Ascending aorta (tissue), 2 donors: Measurements from ENCODE around the gene ALX3. TPM values are rescaled to one million over a fixed set of nuclear protein-coding genes. Genes with fewer than 3 reads are reported as not detected.

Source experiments
- DNase-seq, 2 donors: peaks; one replicate each; pipeline ENCODE4 v3.0.0-alpha.2; 2019; ENCODE audit warnings: low spot score in 2 of 2
- H3K27ac ChIP-seq, 2 donors: fragments of 200-600 bp; sonication (generic); one replicate each; pipeline ENCODE4 v1.5.1; 2016 to 2017; ENCODE audit warnings: mild to moderate bottlenecking in 1 of 2
- H3K27me3 ChIP-seq: fragments of 200-600 bp; sonication (generic); one replicate; pipeline ENCODE4 v1.5.1; 2017
- H3K36me3 ChIP-seq, 2 donors: fragments of 200-600 bp; sonication (generic); one replicate each; pipeline ENCODE4 v1.5.1; 2016
- H3K4me1 ChIP-seq, 2 donors: fragments of 200-600 bp; sonication (generic); one replicate each; pipeline ENCODE4 v1.5.1; 2016 to 2017; ENCODE audit warnings: mild to moderate bottlenecking in 1 of 2
- H3K4me3 ChIP-seq, 2 donors: fragments of 200-600 bp; sonication (generic); one replicate each; pipeline ENCODE4 v1.5.1; 2016 to 2017; ENCODE audit warnings: mild to moderate bottlenecking in 1 of 2
- H3K9me3 ChIP-seq, 2 donors: fragments of 200-600 bp; sonication (generic); one replicate each; pipeline ENCODE4 v1.5.1; 2016
- CTCF ChIP-seq, 3 experiments: fragments of 200-600 bp in 2 of 3; fragments of 450-650 bp in 1 of 3; sonication (generic) in 2 of 3; IDR thresholded peaks; one replicate each; pipeline ENCODE4 v1.5.1; 2016 to 2019; ENCODE audit warnings: antibody characterized with exemption in 3 of 3, mild to moderate bottlenecking in 1 of 3, moderate library complexity in 1 of 3
- intact Hi-C: fragments of 100-400 bp; cut with DNase I; formaldehyde crosslinking; loops from one replicate; pipeline ENCODE4 v1.15.1; 2023
- total RNA-seq: library from RNA; depleted of rRNA; stranded (reverse); fragments of >200 nt; gene quantifications from one replicate; pipeline ENCODE4 v1.1.0, GENCODE V29; 2016

The ALX3 gene
- total RNA-seq, 1 donor from 2014 or later: not detected

DNA sequence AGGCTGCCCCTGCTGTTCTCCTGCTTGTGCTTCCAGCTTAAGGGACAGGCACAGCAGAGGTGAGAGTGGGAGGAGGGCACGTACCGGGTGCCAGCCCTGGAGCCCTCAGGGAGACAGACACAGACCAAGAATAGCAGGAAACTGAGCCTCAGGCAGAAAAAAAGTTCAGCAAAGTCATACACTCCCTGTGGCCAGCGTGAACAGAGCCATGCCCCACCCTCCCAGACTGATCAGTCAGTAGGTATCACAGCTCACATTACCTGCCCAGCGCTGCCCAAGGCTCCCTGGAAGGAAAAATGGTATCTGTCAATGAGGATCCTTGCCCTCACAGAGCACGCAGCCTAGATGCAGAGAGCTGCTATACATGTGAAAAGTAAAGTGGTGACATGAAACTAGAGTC is 43.1 kb upstream of the ALX3 start:
- Histone ChIP-seq H3K36me3 (no peaks in the 10 kb centered on the region), H3K4me3 (no peak overlapping the region), H3K27me3 (no peaks in the 10 kb centered on the region), H3K27ac (no peak overlapping the region), H3K9me3 (no peaks in the 10 kb centered on the region), H3K4me1 (no peaks in the 10 kb centered on the region)
- intact Hi-C loops: no loop called here
- TF ChIP-seq CTCF (IDR thresholded peaks at IDR 0.05): no peak
- DNase-seq: no peak

DNA sequence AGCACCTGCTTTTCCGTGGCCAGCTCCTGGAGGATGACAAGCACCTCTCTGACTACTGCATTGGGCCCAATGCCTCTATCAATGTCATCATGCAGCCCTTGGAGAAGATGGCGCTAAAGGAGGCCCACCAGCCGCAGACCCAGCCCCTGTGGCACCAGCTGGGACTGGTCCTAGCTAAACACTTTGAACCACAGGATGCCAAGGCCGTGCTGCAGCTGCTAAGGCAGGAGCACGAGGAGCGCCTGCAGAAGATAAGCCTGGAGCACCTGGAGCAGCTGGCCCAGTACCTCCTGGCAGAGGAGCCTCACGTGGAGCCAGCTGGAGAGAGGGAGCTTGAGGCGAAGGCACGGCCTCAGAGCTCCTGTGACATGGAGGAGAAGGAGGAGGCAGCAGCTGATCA is 42.2 kb upstream of the ALX3 start:
- no peaks in the 10 kb centered on the region for H3K36me3 ChIP-seq
- no peaks in the 10 kb centered on the region for H3K9me3 ChIP-seq
- intact Hi-C loops: no loop called here
- DNase-seq: no peak
- TF ChIP-seq CTCF (IDR thresholded peaks at IDR 0.05): no peak
- H3K27ac ChIP-seq: no peak overlapping the region
- no peak overlapping the region for H3K4me3 ChIP-seq
- no peaks in the 10 kb centered on the region for H3K4me1 ChIP-seq
- H3K27me3 ChIP-seq: no peaks in the 10 kb centered on the region

- DNase-seq: no peak
- H3K4me1 ChIP-seq: no peaks in the 10 kb centered on the region
- no peaks in the 10 kb centered on the region for H3K36me3 ChIP-seq
- no peak within 1 kb of the TSS for H3K4me3 ChIP-seq
- intact Hi-C loops: no loop called here
- H3K27me3 ChIP-seq: no peaks in the 10 kb centered on the region
- no peak for TF ChIP-seq CTCF (IDR thresholded peaks at IDR 0.05)
- H3K27ac ChIP-seq: no peak within 1 kb of the TSS
- no peaks in the 10 kb centered on the region for H3K9me3 ChIP-seq
Measured at GRCh38 chr1:110112143-110112542, 41.7 kb upstream of the ALX3 start, which contains the start of gene UBL4B. UBL4B (plus strand) TSS chr1:110112443; CDS start chr1:110112535, 92 bp downstream.

DNA sequence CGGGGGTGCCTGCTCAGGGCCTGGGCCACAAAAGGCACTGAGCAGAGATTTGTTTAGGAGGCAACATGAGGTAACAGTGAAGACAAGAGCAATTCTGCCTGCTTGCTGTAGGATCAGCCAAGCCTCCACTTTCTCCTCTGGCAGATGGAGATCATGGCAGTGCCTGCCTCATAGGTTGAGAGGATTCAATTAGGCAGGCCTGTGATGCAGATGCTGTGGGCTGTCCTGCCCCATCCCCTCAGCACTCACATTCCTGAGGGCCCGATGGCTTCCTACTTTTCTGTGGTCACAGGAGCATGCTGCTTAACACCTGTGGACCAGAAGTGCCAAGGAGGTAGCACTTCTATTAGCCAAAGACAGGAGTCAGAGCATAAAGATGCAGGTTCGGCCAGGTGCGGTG is 40.6 kb upstream of the ALX3 start:
- Histone ChIP-seq H3K4me3 (no peak overlapping the region), H3K4me1 (no peaks in the 10 kb centered on the region), H3K36me3 (no peaks in the 10 kb centered on the region), H3K27ac (no peak overlapping the region), H3K9me3 (no peaks in the 10 kb centered on the region), H3K27me3 (no peaks in the 10 kb centered on the region)
- intact Hi-C loops: no loop called here
- TF ChIP-seq CTCF (IDR thresholded peaks at IDR 0.05): no peak
- no peak for DNase-seq

- intact Hi-C loops: no loop called here
- H3K27me3 ChIP-seq: no peaks in the 10 kb centered on the region
- no peaks in the 10 kb centered on the region for H3K4me1 ChIP-seq
- TF ChIP-seq CTCF (IDR thresholded peaks at IDR 0.05): no peak
- no peaks in the 10 kb centered on the region for H3K36me3 ChIP-seq
- H3K27ac ChIP-seq: no peak overlapping the region
- no peak for DNase-seq
- H3K9me3 ChIP-seq: no peaks in the 10 kb centered on the region
- no peak overlapping the region for H3K4me3 ChIP-seq
Measured at GRCh38 chr1:110107867-110108469, 37.5 kb upstream of the ALX3 start.
